ENCODE data around the gene ASXL2.

Gene ASXL2

GRCh38 chr2:25725877-25726276 lies 152.4 kb downstream of the ASXL2 start:
- H3K4me3 ChIP-seq (ENCODE audit: control insufficient read depth, low read depth, low read length): no peak overlapping the region
- TF ChIP-seq CTCF (IDR thresholded peaks at IDR 0.05; ENCODE audit: control insufficient read depth, insufficient read depth, low read depth, low read length, missing control alignments): no peak
- DNase-seq (ENCODE audit: low read depth): no peak

GRCh38 chr2:25724756-25725155 lies 153.5 kb downstream of the ASXL2 start:
- no peak for TF ChIP-seq CTCF (IDR thresholded peaks at IDR 0.05; ENCODE audit: control insufficient read depth, insufficient read depth, low read depth, low read length, missing control alignments)
- DNase-seq (ENCODE audit: low read depth): no peak
- H3K4me3 ChIP-seq (ENCODE audit: control insufficient read depth, low read depth, low read length): no peak overlapping the region

- no peak for DNase-seq (ENCODE audit: low read depth)
- no peak overlapping the region for H3K4me3 ChIP-seq (ENCODE audit: control insufficient read depth, low read depth, low read length)
- no peak for TF ChIP-seq CTCF (IDR thresholded peaks at IDR 0.05; ENCODE audit: control insufficient read depth, insufficient read depth, low read depth, low read length, missing control alignments)
Observed at GRCh38 chr2:25722224-25722623, 156.1 kb downstream of the ASXL2 start.

GRCh38 chr2:25720575-25720974 lies 157.7 kb downstream of the ASXL2 start:
- no peak overlapping the region for H3K4me3 ChIP-seq (ENCODE audit: control insufficient read depth, low read depth, low read length)
- no peak for DNase-seq (ENCODE audit: low read depth)

GRCh38 chr2:25714740-25715139 lies 163.5 kb downstream of the ASXL2 start:
- DNase-seq (ENCODE audit: low read depth): no peak
- no peak overlapping the region for H3K4me3 ChIP-seq (ENCODE audit: control insufficient read depth, low read depth, low read length)
- no peak for TF ChIP-seq CTCF (IDR thresholded peaks at IDR 0.05; ENCODE audit: control insufficient read depth, insufficient read depth, low read depth, low read length, missing control alignments)

More at GRCh38 chr2:25720575-25720974, 157.7 kb downstream of the ASXL2 start:
- no peak for TF ChIP-seq CTCF (IDR thresholded peaks at IDR 0.05; ENCODE audit: control insufficient read depth, insufficient read depth, low read depth, low read length, missing control alignments)

- no peak for DNase-seq (ENCODE audit: low read depth)
- H3K4me3 ChIP-seq (ENCODE audit: control insufficient read depth, low read depth, low read length): no peak overlapping the region
- no peak for TF ChIP-seq CTCF (IDR thresholded peaks at IDR 0.05; ENCODE audit: control insufficient read depth, insufficient read depth, low read depth, low read length, missing control alignments)
Observed at GRCh38 chr2:25712455-25712854, 165.8 kb downstream of the ASXL2 start.

Measured in AG09309 (cell line).